HG03558 (cell line): ENCODE measurements around the gene DNAJC6.

Source experiments
- ATAC-seq: cut with Tn5 transposase; IDR thresholded peaks from one replicate; pipeline ENCODE4 v1.9.1; 2021; ENCODE audit warnings: moderate number of reproducible peaks; ENCODE audit not compliant: unreplicated experiment; ENCODE audit errors: extremely low read depth

DNAJC6 gene

DNA sequence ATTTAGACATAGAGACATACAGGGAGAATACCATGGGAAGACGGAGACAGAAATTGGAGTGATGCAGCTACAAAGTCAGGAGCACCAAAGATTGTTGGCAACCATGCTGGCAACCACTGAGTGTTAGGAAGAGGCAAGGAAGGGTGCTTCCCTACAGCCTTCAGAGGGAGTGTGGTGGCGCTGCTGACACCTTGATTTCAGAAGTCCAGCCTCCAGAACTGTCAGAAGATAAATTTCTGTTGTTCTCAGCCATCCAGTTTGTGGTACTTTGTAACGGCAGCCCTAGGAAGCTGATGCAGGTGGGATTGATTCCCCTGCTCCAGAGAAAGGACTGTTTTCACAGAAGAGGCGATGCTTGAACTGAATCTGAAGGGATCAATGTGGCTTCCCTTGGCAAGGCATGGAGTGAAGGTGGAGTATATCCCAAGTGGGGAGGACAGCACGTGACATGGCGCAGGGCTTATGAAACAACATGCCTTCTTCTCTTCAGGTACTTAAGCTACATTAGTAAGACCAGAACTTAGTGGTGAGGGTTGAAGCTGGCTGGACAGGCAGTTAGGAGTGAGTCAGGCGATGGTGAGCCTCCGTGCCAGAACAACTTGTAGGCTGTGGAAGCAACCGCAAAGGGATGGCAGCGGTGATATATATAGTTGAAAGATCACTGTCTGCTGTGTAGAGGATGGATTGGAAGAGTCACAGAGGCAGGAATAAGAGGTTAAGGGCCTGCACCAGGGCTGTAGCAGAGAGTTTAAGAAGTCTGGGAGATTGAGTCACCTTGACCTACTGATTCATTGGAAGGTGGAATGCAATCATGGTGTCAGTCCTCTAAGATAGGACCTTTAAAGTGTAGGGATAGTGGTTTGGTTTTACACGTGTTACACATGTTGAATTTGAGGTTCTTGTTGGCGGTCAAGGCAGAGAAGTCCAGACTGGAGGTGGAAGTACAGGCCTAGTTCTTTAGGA is 113.2 kb downstream of the DNAJC6 start:
- no peak for ATAC-seq

GRCh38 chr1:65423884-65424572 is 114.7 kb downstream of the DNAJC6 start:
- no peak for ATAC-seq

DNA sequence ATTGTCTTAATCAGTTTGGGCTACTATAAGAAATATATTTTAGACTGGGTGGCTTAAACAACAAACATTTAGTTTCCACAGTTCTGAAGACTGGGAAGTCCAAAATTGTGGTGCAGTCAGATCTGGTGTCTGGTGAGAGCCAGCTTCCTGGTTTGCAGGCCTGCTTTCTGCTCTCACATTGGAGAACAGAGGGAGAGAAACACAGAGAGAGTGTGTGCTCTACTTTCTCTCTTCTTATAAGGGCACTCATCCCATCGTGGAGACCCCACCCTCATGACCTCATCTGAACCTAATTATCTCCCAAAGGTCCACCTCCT is 115.2 kb downstream of the DNAJC6 start:
- ATAC-seq: no peak

DNA sequence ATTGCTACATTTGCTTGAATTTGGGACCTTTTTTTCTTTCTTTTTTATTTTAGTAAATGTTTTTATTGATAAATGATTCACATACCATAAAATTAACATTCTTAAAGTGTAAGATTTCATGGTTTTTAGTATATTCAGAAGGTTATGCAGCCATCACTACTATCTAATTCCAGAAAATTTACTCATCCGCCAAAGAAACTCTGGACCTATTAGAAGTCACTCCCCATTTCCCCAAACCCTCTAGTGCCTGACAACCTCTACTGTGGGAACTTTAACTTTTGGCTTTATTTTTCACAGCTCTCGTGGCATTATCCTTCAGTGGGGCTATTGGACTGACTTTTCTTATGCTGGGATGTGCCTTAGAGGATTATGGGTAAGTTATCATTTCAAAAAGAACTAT is 115.7 kb downstream of the DNAJC6 start:
- ATAC-seq: no peak

GRCh38 chr1:65425697-65426096 is 116.4 kb downstream of the DNAJC6 start:
- no peak for ATAC-seq

DNA sequence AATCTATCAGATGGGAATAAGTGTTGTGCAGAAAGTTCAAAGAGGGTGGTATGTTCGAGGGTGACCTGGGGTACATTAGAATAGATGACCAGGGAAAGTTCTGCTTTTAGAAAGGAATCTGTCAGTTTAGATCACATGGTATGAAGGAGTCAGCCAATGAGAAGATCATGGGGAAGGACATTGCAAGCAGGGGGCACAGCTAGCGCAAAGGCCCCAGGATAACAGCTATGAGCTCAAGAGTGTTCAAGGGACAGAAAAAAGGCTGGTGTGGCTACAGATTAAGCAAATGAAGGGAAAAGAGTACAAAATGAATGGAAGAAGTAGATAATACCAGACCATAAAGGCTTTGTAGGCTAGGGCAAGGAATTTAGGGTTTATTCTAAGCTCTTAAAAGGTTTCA is 119.7 kb downstream of the DNAJC6 start:
- ATAC-seq: no peak

DNA sequence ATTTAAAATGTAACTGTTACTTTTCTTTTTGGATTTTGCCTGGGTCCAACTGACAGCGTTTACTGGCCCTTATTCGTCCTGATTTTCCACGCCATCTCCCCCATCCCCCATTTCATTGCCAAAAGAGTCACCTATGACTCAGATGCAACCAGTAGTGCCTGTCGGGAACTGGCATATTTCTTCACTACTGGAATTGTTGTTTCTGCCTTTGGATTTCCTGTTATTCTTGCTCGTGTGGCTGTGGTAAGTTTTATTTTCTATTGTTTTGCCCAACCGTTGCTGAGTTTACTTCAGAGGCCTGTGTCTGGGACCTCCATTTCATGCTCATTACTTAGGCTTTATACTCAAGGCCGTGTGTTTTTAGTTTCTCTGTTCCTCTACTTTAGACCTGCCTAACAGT is 120.5 kb downstream of the DNAJC6 start:
- no peak for ATAC-seq

DNA sequence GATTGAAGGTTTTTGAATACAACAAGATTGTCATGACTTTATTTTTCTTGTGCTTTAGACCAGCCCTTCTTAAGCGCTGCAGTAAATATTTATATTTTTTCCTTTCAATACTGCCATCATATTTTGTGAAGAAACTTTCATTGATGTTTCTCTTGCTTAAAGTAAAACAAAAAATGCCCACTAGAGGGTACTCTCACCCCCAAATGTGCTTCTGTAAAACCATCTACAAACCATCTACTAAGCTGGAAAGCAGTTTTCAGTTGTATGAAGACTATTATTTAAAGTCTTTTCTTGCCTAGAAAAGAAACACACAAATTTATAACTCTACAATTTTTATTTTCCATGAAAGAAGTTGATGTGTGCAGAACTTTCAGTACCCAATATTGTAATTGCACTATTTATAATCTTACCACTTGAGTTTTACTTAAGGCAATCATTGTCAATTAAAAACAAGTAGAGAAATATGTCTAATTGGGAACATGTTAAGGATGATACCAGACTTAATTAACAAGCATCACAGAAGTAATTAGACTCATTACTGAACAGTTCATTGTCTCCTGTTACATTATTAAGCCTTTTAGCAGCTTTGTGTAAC is 121.9 kb downstream of the DNAJC6 start:
- ATAC-seq: no peak

GRCh38 chr1:65432918-65433317 is 123.6 kb downstream of the DNAJC6 start:
- no peak for ATAC-seq

DNA sequence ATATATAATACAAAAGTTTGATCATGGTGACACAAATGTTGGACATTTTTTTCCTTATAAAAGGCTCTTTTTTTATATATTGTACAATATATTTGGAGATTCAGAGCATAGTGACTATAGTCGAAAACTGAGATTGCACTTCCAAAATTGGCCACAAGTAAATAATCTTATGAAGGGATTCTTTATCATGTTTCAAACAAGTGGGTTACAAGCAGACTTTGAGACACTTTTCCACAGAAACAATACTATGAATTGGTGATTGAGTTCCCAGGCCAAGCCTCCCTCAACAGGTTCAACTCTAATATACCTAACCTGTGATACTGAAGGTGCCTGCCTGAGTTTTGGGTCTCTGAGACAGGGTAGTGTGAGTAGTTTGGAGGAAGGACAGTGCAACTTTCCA is 124.9 kb downstream of the DNAJC6 start:
- ATAC-seq: no peak

GRCh38 chr1:65434760-65435159 is 125.4 kb downstream of the DNAJC6 start:
- no peak for ATAC-seq

GRCh38 chr1:65435987-65436386 is 126.6 kb downstream of the DNAJC6 start:
- no peak for ATAC-seq

DNA sequence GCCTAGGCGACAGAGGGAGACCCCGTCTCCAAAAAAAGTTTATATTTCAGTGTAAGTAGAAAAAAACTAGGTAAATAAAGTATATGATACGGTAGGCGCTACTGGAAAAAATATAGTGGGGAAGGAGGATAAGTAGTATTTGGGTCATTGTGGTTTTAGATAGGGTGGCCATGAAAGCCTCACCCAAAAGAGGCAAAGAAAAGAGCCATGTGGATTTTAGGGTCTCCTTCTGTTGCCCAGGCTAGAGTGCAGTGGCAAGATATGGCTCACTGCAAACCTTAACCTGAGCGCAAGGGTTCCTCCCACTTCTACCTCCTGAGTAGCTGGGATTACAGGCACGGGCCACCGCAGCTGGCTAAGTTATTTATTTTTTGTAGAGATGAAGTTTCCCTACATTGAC is 128.3 kb downstream of the DNAJC6 start:
- no peak for ATAC-seq

DNA sequence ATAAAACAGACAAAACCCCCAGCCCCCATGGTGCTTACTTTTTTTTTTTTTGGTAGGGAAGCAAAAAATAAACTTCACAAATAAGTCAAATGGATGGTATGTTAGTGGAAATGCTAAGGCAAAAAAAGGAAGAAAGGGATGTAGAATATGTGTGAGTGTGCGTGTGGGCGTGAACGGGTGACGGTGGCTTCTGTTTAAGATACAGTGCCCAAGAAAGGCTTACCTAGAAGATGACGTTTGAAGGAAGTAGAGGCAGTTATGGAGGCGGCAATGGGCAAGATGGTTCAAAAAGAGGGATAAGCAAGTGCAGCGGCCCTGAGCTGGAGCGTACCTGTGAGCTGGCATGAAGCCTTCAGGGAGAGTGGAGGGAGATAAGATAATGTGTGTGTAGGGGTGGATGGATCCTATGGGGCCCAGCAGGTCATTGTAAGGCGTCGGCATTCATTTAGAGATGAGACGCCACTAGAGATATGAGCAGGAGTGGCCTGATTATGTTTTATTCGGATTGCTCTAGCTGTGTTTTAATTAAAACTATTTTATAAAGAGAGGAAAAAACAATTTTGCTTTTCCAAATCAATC is 131.1 kb downstream of the DNAJC6 start:
- no peak for ATAC-seq

DNA sequence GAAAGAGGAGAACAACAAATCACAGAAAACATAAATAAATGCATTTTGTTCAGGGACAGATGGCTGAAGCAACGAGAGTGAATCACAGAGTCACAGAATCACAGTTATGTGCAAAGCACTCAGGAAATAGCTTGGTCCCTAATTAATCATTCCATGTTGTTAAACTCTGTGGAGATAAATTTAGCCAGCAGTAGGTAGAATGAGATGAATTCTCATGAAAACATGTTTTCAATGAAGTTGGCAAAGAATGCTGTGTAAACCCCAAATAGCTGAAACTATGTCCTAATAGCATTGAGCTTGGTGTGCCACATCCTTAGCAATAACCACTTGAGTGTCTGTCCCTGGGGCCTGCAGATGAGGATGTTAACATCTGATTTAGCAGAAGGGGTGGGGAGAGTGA is 131.6 kb downstream of the DNAJC6 start:
- no peak for ATAC-seq

DNA sequence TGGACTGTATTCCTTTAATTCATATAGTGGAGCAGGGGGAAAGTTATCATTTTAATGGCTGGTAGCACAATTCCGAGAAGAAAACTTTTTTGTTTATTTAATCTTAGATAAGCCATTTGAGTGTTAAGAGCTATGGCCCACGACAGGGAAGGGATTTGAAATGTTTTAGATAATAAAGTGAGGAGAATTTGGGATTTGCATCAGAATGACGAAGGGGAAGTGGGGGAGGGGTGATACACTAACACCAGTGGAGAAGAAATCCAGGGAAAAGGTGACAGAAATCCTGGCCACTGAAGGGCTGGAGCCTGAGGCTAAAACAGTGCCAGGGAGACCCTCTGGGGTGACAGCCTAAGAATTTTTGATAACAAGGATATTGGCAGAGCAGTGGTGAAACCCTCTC is 132.1 kb downstream of the DNAJC6 start:
- ATAC-seq: no peak

- ATAC-seq: no peak
Measured at GRCh38 chr1:65442442-65442841, 133.1 kb downstream of the DNAJC6 start.

GRCh38 chr1:65443647-65444046 is 134.3 kb downstream of the DNAJC6 start:
- ATAC-seq: no peak

DNA sequence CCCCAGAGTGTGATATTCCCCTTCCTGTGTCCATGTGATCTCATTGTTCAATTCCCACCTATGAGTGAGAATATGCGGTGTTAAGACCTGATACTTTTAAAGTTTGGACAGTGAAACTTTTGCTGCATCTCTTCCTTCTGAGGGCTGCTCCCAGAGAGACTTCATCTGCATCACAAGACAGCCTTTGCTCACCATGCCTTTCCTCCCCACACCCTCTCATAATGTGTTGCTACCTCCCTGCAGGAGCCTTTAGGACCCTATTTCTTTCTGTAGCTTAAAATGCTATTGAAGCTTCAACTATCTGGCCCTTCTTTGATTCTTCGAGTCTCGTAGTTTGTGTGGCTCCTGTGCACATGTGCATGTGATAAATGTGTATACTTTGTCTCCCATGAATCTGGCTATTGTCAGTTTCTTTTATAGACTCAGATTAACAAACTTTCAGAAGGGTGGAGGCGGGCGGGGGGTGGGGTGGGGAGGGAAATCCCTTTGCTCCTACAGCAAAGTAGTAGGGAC is 134.8 kb downstream of the DNAJC6 start:
- no peak for ATAC-seq

DNA sequence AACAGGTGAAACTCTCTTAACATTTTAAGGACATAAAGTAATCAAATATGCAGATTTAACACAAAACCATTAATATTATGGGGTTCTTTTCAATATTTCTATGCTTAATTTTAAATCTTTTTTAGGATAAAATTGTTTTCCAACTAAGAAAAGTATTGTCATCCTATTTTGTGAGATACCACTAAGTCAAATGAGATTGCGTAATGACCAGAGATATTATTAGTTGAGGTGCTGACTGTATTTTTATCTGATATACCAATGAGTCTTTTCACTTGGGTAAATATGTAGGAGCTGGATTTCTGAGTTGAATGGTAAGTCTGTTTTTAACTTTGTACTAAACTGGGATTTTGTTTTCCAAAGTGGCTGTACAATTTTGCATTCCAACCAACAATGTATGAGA is 136.5 kb downstream of the DNAJC6 start:
- ATAC-seq: no peak
